GM19099 (cell line): ENCODE data around the gene INPPL1.

ENCODE experiments used
- POLR2A ChIP-seq: IDR thresholded peaks from 3 replicates; pipeline ENCODE4 v1.6.1; 2011; ENCODE audit warnings: low read depth; ENCODE audit not compliant: insufficient read length; ENCODE audit errors: extremely low read depth

INPPL1 gene

DNA sequence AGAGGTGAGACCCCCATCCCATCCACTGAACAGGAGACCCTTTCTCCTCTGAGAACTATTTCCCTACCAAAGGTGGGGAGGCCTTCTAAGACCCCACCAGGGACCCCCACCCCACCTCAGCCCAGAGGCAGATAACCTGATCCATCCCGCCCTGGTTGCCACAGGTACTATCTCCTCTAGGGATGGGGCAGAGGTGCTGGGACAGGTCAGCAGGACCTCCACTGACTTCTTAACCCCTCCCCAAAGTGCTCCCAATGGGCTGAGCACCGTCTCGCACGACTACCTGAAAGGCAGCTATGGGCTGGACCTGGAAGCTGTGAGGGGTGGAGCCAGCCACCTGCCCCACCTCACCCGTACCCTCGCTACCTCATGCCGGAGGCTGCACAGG is 4.3 kb downstream of the INPPL1 start:
- TF ChIP-seq POLR2A, result no peak

DNA sequence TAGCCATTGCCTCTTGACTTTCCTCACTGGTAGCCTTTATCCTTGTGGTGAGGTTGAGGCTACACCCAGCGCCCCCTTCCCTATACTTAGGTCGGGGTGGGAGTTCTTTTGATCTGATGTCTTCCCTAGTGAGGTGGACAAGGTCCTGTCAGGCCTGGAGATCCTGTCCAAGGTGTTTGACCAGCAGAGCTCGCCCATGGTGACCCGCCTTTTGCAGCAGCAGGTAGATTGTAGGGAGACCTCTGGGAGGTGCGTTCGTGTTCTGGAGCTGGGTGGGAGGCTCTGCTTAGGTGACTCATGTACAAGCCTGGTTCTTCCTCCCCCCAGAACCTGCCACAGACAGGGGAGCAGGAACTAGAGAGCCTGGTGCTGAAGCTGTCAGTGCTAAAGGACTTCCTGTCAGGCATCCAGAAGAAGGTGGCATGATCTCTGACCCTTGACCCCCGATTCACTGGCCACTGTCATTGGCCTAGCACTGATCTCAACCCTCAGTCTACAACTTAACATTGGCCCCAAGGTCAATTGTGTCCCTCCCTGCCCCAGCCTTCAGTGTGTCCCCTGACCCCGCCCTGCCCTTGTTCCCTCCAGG is 4.9 kb downstream of the INPPL1 start:
- no peak for TF ChIP-seq POLR2A

DNA sequence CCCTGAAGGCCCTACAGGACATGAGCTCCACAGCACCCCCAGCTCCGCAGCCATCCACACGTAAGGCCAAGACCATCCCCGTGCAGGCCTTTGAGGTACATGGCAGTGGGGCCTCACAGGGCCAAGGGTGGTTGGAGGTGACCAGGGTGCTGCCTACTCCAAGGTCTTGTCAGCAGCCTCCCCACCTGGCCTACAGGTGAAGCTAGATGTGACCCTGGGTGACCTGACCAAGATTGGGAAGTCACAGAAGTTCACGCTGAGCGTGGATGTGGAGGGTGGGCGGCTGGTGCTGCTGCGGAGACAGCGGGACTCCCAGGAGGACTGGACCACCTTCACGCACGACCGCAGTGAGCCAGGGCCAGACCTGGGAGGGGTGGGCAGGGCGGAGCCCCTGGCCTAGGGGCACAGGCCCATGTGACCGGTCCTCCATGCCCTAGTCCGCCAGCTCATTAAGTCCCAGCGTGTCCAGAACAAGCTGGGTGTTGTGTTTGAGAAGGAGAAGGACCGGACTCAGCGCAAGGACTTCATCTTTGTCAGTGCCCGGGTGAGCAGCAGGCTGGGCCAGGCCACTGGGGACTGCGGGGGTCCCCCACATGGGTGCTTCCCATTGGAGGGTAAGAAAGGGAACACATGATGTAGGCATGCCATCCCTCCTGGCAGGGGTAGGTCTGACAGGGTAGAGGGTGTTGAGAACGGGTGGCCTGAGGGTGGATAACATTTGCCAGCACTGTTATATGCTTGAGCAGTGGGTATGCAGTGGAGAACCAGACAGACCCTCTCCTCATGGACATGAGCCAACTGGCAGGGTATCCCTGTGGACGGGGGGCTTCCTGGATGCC is 5.6 kb downstream of the INPPL1 start:
- TF ChIP-seq POLR2A, result no peak

DNA sequence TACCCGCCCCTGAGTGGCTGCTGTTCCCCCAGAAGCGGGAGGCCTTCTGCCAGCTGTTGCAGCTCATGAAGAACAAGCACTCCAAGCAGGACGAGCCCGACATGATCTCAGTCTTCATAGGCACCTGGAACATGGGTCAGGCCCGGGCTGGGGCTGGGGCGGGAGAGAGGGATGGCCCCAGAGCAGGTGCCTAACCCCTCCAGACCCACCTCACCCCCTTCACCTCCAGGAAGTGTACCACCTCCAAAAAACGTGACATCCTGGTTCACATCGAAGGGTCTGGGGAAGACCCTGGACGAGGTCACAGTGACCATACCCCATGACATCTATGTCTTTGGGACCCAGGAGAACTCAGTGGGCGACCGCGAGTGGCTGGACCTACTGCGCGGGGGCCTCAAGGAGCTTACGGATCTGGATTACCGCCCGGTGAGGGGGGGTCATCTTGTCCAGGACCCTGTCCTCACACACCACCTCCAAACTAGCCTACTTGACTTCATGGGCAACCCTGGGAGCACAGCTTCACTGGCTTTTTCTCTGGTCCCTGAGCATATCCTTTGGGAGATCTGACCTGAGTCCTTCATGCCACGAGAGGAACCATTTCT is 6.3 kb downstream of the INPPL1 start:
- no peak for TF ChIP-seq POLR2A

DNA sequence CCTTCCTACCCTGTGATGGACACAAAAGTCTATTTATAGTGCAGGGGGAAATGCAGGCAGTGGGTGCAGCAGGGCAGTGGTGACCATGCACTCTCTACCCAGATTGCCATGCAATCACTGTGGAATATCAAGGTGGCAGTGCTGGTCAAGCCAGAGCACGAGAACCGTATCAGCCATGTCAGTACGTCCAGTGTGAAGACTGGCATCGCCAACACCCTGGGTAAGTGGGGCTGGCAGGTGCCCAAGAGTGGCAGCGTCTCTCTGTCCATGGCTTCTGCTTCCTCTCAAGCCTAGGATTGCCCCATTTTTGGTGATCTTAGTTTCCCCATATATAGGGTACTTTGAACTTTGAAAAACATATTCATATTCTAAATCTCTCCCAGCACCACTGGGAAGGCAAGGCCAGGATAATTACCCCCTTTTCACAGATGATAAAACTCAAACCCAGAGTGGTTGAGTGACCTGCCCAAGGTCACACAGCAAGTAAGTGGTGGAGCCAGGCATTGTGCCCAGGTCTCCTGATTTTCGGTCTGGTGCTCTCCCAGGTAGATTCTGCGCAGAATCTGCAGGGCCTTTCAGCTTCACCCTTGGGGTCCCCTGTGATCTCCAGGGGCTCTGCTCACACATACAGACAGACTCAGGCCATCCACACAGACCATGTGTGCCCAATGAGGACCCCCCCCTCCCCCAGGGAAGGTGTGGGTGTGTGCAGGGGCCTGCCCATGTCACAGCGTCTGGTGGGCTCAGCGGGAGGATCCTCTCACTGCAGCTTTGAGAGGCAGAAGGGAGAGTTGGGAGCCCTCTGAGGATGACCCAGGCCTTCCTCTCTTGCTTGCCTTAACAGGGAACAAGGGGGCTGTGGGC is 7.1 kb downstream of the INPPL1 start:
- no peak for TF ChIP-seq POLR2A

DNA sequence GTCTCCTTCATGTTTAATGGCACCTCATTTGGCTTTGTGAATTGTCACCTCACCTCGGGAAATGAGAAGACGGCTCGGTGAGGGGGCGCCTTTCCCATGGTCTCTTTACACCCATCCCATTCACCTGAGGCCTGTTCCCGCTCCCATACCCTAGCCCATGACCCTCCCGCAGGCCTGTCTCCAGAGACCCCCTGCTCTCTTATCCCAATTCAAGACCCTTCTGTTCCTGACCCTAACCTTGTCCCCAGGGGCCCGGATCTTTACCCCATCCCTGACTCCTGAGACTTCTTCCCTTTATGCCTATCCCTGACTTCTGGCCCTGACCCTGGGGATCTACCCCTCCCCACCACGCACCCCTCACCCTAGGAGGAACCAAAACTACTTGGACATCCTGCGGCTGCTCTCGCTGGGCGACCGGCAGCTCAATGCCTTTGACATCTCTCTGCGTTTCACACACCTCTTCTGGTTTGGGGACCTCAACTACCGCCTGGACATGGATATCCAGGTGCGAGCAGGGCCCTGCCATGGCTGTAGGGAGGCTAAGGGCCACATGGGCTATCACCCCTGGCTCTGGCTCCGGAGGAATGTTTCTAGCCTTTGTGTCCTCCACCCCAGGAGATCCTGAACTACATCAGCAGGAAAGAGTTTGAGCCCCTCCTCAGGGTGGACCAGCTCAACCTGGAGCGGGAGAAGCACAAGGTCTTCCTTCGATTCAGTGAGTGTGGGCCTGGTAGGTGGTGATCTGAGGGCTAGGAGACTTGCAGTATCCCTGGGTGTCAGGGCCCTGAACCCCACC is 7.9 kb downstream of the INPPL1 start:
- no peak for TF ChIP-seq POLR2A

DNA sequence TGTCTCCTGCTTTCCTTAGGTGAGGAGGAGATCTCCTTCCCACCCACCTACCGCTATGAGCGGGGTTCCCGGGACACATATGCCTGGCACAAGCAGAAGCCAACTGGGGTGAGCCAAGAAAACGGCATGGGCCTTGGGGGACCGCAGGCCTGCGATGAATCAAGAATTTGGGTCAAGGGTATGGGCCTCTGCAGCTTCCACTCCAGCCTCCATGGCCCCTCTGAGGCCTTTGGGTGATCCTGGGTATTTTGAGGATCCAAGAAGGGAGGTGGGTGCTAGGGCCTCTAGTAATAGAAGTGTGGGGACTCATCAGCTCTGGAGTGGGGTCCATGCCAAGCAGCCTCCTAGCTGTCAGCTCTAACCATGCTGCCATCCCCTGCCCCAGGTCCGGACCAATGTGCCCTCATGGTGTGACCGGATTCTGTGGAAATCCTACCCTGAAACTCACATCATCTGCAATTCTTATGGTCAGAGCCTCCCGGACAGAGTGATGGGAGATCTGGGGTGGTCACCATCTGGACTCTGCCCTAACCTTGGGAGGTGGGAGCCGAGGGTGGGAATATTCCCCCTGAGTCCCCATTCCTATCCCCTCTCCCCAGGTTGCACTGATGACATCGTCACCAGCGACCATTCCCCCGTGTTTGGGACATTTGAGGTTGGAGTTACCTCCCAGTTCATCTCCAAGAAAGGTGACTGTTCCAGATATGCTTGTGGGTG is 8.6 kb downstream of the INPPL1 start:
- TF ChIP-seq POLR2A, result no peak

DNA sequence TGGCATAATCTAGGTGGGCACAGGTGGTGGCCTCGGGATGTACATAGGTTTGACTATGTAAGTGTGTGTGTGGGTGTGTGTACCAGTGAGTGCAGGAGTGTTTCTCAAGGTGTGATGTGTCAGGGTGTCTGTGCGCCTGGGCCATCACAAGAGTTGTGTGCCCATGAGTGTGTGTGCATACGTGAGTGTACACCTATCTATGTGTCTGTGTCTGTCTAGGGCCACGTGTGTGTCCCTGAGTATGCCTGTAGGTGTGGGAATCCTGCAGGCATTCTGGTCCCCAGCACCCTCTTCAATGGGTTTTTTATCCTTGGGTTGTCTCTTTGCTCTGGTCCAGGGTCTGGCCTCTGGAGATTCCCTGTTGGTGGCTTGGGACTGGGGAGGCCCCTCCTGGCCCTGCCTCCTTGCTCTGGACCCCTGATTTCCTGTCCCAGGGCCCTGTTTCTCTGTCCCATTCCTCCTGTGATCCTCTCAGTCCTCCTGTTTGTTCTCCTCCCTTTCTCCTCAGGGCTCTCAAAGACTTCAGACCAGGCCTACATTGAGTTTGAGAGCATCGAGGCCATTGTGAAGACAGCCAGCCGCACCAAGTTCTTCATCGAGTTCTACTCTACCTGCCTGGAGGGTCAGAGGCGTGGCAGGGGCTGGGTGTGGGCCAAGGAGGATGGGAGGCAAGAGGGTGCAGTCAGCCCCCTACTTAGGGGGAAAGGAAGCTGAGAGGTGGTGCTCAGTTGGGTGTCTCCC is 9.4 kb downstream of the INPPL1 start:
- TF ChIP-seq POLR2A, result no peak

DNA sequence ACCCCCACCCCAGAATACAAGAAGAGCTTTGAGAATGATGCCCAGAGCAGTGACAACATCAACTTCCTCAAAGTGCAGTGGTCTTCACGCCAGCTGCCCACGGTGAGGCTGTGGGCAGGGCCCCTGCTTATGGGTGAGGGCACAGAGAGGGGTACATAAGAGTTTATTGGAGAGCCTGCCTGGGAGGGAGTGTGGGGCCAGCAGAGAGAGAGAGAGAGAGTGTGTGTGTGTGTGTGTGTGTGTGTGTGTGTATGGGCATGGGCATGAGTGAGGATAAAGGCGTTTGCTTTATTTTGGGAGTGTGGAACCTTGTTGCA is 9.9 kb downstream of the INPPL1 start:
- no peak for TF ChIP-seq POLR2A

DNA sequence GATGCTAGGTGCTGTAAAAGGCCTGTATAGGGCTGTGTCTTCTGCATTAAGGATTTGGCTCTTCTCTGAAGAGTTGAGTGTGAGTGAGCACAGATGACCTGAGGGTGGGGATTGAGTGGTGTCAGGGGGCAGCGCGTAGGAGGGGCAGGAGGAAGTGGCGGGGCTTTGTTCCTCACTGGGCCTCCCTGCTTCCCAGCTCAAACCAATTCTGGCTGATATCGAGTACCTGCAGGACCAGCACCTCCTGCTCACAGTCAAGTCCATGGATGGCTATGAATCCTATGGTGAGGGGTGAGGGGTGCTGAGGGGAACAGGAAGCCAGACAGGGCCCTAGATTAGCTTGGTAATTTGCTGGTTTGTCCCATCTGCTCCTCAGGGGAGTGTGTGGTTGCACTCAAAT is 10.4 kb downstream of the INPPL1 start:
- TF ChIP-seq POLR2A, result no peak

DNA sequence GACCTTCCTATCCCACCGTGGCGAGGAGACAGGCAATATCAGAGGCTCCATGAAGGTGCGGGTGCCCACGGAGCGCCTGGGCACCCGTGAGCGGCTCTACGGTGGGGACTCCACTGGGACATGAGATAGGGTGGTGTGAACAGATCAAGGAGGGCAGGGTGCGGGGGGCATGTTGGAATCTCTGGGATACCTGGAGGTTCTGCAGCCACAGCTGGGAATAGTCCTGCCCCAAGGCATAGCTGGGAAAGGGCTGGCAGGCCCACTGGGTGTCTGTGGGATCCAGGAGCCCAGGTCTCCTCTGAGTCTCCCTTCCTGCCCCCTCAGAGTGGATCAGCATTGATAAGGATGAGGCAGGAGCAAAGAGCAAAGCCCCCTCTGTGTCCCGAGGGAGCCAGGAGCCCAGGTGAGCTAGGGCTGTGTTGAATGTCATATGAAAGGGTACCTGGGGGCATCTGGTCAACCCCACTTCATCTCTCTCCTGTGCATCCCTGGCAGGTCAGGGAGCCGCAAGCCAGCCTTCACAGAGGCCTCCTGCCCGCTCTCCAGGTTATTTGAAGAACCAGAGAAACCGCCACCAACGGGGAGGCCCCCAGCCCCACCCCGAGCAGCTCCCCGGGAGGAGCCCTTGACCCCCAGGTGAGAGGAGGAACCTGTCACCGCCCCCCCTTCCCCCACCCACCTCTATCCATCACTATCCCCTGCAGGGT is 10.9 kb downstream of the INPPL1 start:
- no peak for TF ChIP-seq POLR2A

DNA sequence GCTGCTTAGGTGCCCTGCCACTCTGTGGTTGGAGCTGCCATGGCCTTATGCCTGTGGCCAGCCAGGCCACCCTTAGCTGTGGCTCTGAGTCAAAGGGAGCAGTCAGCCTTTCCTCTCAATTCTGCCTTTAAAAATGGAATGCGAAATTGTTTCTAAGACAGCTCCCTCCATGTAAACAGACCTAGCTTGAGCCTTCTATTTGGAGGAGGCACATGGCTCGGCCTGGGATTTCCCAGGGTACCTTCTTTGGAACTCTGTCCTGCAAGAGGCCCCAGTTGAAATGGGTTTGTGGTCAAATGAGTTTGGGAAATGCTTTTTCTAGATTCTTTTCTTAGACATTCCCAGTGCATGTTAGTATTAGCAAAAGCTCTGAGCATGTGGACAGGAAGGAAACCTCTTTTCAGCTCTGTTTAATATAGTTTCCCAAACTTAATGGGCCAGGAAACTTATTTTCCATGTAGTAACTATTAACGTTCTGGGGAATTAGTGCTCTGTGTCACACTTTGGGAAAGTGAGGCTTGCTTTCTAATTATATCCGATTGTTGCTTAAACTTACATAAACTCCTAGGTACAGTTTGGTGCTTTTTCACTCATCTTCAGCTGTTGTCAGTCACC is 11.6 kb downstream of the INPPL1 start:
- no peak for TF ChIP-seq POLR2A
